HCT116 (cell line): ENCODE results near the gene LOXL1. TPM values are rescaled to one million over a fixed set of nuclear protein-coding genes. Genes with fewer than 3 reads are reported as not detected.

ENCODE experiments used
- ATAC-seq: fragments of 200-7000 bp; cut with Tn5 transposase; 2 replicates; pipeline ENCODE4 v1.9.1; 2020; ENCODE audit warnings: mild to moderate bottlenecking, moderate library complexity
- BruUV-seq: library from RNA; stranded (reverse); fragments of 400-500 nt; replicated peaks from 2 replicates; lab custom pipeline; 2021; lab: Mats Ljungman, UMichigan
- CTCF ChIA-PET: fragments of 300-600 bp; sonication (Branson Sonifier 250); formaldehyde crosslinking; loops from one replicate; lab custom pipeline; 2021; ENCODE audit warnings: antibody characterized with exemption; lab: Charles Lee
- POLR2A ChIA-PET: fragments of 300-600, 350-600 bp; sonication (Branson Sonifier 250); formaldehyde crosslinking; loops from one replicate; lab custom pipeline; 2021; ENCODE audit warnings: antibody characterized with exemption; lab: Charles Lee
- RAD21 ChIA-PET, 2 experiments: fragments of 300-600 bp; sonication (Branson Sonifier 250); formaldehyde crosslinking; loops; one replicate each; lab custom pipeline; 2023; ENCODE audit warnings: low total read pairs in 2 of 2; ENCODE audit not compliant: uncharacterized antibody in 2 of 2, unreplicated experiment in 2 of 2, low non-redundant PET in 1 of 2; lab: Charles Lee
- DNase-seq: peaks from one replicate; pipeline ENCODE4 v3.0.0-alpha.2; 2010; ENCODE audit warnings: low read depth, low spot score
- H2AFZ ChIP-seq: fragments of 200-600 bp; shearing (Covaris generic), sonication (generic); 2 replicates; pipeline ENCODE4 v1.6.1; 2017; ENCODE audit warnings: low read depth, mixed run types, mixed read lengths, antibody characterized with exemption, low read length; ENCODE audit not compliant: poor library complexity, severe bottlenecking
- H3K27ac ChIP-seq: 2 replicates; pipeline ENCODE4 v1.5.1; 2012; ENCODE audit warnings: low read depth, low read length
- H3K27me3 ChIP-seq: fragments of 200-600 bp; sonication (generic); 2 replicates; pipeline ENCODE4 v1.6.1; 2016; ENCODE audit warnings: mixed run types, low read length, mixed read lengths; ENCODE audit not compliant: insufficient read depth
- H3K36me3 ChIP-seq, 2 experiments: fragments of 200-500 bp in 1 of 2; fragments of 200-600 bp in 1 of 2; sonication (Bioruptor generic) in 1 of 2; sonication (generic) in 1 of 2; 2 replicates each; pipeline versions ENCODE4 v1.5.1 to v1.6.1; 2014 to 2016; ENCODE audit warnings: low read length in 2 of 2, inconsistent platforms in 1 of 2, mixed read lengths in 1 of 2, mixed run types in 1 of 2; ENCODE audit not compliant: insufficient read depth in 2 of 2, control insufficient read depth in 1 of 2
- H3K4me1 ChIP-seq, 2 experiments: fragments of 200-600 bp in 1 of 2; sonication (generic) in 1 of 2; 2 replicates each; pipeline versions ENCODE4 v1.5.1 to v1.6.1; 2012 to 2017; ENCODE audit warnings: low read length in 2 of 2, inconsistent platforms in 1 of 2, mild to moderate bottlenecking in 1 of 2, mixed read lengths in 1 of 2, mixed run types in 1 of 2, moderate library complexity in 1 of 2; ENCODE audit not compliant: insufficient read depth in 2 of 2, control insufficient read depth in 1 of 2
- H3K4me2 ChIP-seq: fragments of 200-600 bp; sonication (generic); 2 replicates; pipeline ENCODE4 v1.6.1; 2017; ENCODE audit warnings: mixed run types, low read length, mixed read lengths
- H3K4me3 ChIP-seq, 2 experiments: fragments of 200-600 bp in 1 of 2; sonication (generic) in 1 of 2; replicated peaks in 1 of 2; 2 replicates each; pipeline ENCODE4 v1.5.1; 2011 to 2016; ENCODE audit warnings: low read length in 2 of 2, control low read depth in 1 of 2, low read depth in 1 of 2, mild to moderate bottlenecking in 1 of 2, mixed read lengths in 1 of 2, mixed run types in 1 of 2
- H3K79me2 ChIP-seq: fragments of 200-600 bp; sonication (generic); 2 replicates; pipeline ENCODE4 v1.6.1; 2017; ENCODE audit warnings: mild to moderate bottlenecking, mixed run types, low read length, moderate library complexity, mixed read lengths; ENCODE audit not compliant: insufficient read depth
- H3K9ac ChIP-seq: fragments of 200-600 bp; sonication (generic); 2 replicates; pipeline ENCODE4 v1.6.1; 2016; ENCODE audit warnings: low read length, mixed read lengths
- H3K9me2 ChIP-seq: fragments of 200-600 bp; sonication (generic), shearing (Covaris generic); 2 replicates; pipeline ENCODE4 v1.6.1; 2017; ENCODE audit warnings: mixed run types, mild to moderate bottlenecking, moderate library complexity; ENCODE audit not compliant: insufficient read depth
- H3K9me3 ChIP-seq, 2 experiments: fragments of 200-500 bp in 1 of 2; fragments of 200-600 bp in 1 of 2; sonication (Bioruptor generic) in 1 of 2; sonication (generic) in 1 of 2; 2 replicates each; pipeline ENCODE4 v1.6.1; 2014 to 2017; ENCODE audit warnings: low read length in 2 of 2, mixed read lengths in 2 of 2, inconsistent platforms in 1 of 2, low read depth in 1 of 2, mild to moderate bottlenecking in 1 of 2, mixed run types in 1 of 2, moderate library complexity in 1 of 2; ENCODE audit not compliant: control insufficient read depth in 1 of 2, insufficient read depth in 1 of 2
- H4K20me1 ChIP-seq: fragments of 200-600 bp; sonication (generic), shearing (Covaris generic); 2 replicates; pipeline ENCODE4 v1.6.1; 2017; ENCODE audit warnings: mixed run types, mild to moderate bottlenecking, moderate library complexity; ENCODE audit not compliant: insufficient read depth
- CEBPB ChIP-seq: IDR thresholded peaks from 2 replicates; pipeline ENCODE4 v1.6.1; 2012; ENCODE audit warnings: low read depth
- EGR1 ChIP-seq: IDR thresholded peaks from 2 replicates; pipeline ENCODE4 v1.6.1; 2012; ENCODE audit warnings: low read depth
- ELF1 ChIP-seq: IDR thresholded peaks from 2 replicates; pipeline ENCODE4 v1.6.1; 2012; ENCODE audit warnings: low read depth, borderline replicate concordance
- EZH2 ChIP-seq: fragments of 200-600 bp; sonication (generic); IDR thresholded peaks from 2 replicates; pipeline ENCODE4 v1.6.1; 2017; ENCODE audit warnings: antibody characterized with exemption, mixed run types
- FOSL1 ChIP-seq: IDR thresholded peaks from 2 replicates; pipeline ENCODE4 v1.6.1; 2012; ENCODE audit warnings: low read depth
- JUND ChIP-seq: IDR thresholded peaks from 2 replicates; pipeline ENCODE4 v1.6.1; 2012
- POLR2A ChIP-seq: IDR thresholded peaks from 2 replicates; pipeline ENCODE4 v1.7.0; 2011; ENCODE audit warnings: borderline replicate concordance; ENCODE audit not compliant: insufficient read depth, insufficient read length; ENCODE audit errors: extremely low read depth
- POLR2AphosphoS5 ChIP-seq: IDR thresholded peaks from 2 replicates; pipeline ENCODE4 v1.6.1; 2011; ENCODE audit warnings: mild to moderate bottlenecking, low read depth, low read length, moderate library complexity
- RAD21 ChIP-seq: IDR thresholded peaks from 2 replicates; pipeline ENCODE4 v1.6.1; 2012; ENCODE audit warnings: low read depth, mild to moderate bottlenecking
- REST ChIP-seq: IDR thresholded peaks from 2 replicates; pipeline ENCODE4 v1.6.1; 2012; ENCODE audit warnings: low read depth
- SIN3A ChIP-seq: IDR thresholded peaks from 2 replicates; pipeline ENCODE4 v1.6.1; 2012; ENCODE audit warnings: low read depth
- TCF7L2 ChIP-seq: IDR thresholded peaks from 2 replicates; pipeline ENCODE4 v1.7.0; 2011; ENCODE audit warnings: borderline replicate concordance, inconsistent platforms; ENCODE audit not compliant: insufficient read depth, insufficient read length; ENCODE audit errors: extremely low read depth
- YY1 ChIP-seq: IDR thresholded peaks from 2 replicates; pipeline ENCODE4 v1.6.1; 2011; ENCODE audit warnings: low read length, low read depth, moderate library complexity, mild to moderate bottlenecking; ENCODE audit not compliant: insufficient replicate concordance; ENCODE audit errors: extremely low read depth
- ZFX ChIP-seq: fragments of 450-650 bp; IDR thresholded peaks from 2 replicates; pipeline ENCODE4 v1.6.1; 2017
- ZNF274 ChIP-seq: fragments of 200-500 bp; sonication (Bioruptor generic); IDR thresholded peaks from 2 replicates; pipeline ENCODE4 v1.6.1; 2014; ENCODE audit warnings: mild to moderate bottlenecking, low read depth, low read length, inconsistent platforms
- intact Hi-C: fragments of 100-400 bp; cut with micrococcal nuclease; formaldehyde crosslinking; loops from 2 replicates; pipeline ENCODE4 v1.10.0; 2022
- total RNA-seq: library from RNA; stranded (reverse); gene quantifications from one replicate; pipeline ENCODE4 v1.2.1, GENCODE V29; 2021; ENCODE audit not compliant: unreplicated experiment

Gene LOXL1
- total RNA-seq, 1 experiment from 2014 or later: 14.9 TPM

- no peak overlapping the region for H3K4me3 ChIP-seq
- intact Hi-C loops: no loop called here
- CTCF ChIA-PET: no interaction called here
- no peak overlapping the region for H2AFZ ChIP-seq
- no peaks in the 10 kb centered on the region for H3K9me2 ChIP-seq
- peak overlapping the region; percentile 66 for H3K4me2 ChIP-seq
- H3K27me3 ChIP-seq: no peaks in the 10 kb centered on the region
- BruUV-seq: no TSS peak
- no peaks in the 10 kb centered on the region for H4K20me1 ChIP-seq
- peaks cover 20 to 40% of the 10 kb centered on the region in 2 experiments for H3K4me1 ChIP-seq
- POLR2A ChIA-PET: no interaction called here
- H3K27ac ChIP-seq: no peak overlapping the region
- H3K9me3 ChIP-seq: no peaks in the 10 kb centered on the region
- RAD21 ChIA-PET: no interaction called here
- peaks cover 0 to 3% of the 10 kb centered on the region in 2 experiments; a peak in 1 of 4 replicates for H3K36me3 ChIP-seq
- ATAC-seq: no peak
- DNase-seq: no peak
- no peak for TF ChIP-seq FOSL1
- TF ChIP-seq POLR2A: no peak
- TF ChIP-seq JUND: no peak
- H3K79me2 ChIP-seq: no peaks in the 10 kb centered on the region
- peak overlapping the region; percentile 28; the same call in 1 of the 2 replicates for H3K9ac ChIP-seq
These were observed 2.6 kb upstream of the LOXL1 start for GRCh38 chr15:73923488-73924164.

GRCh38 chr15:73924171-73924921 lies 1.9 kb upstream of the LOXL1 start:
- DNase-seq (no peak), ATAC-seq (no peak)
- H3K27ac ChIP-seq: peak overlapping the region; percentile 11; the same call in 1 of the 2 replicates
- H3K9me3 ChIP-seq: no peaks in the 10 kb centered on the region
- no peak overlapping the region for H3K4me3 ChIP-seq
- intact Hi-C loops: no loop called here
- H3K79me2 ChIP-seq: no peaks in the 10 kb centered on the region
- ChIA-PET POLR2A (no interaction called here), CTCF (no interaction called here), RAD21 (no interaction called here)
- no peaks in the 10 kb centered on the region for H3K27me3 ChIP-seq
- BruUV-seq: no TSS peak
- no peak overlapping the region for H2AFZ ChIP-seq
- peak overlapping the region; percentile 66 for H3K4me2 ChIP-seq
- no peaks in the 10 kb centered on the region for H4K20me1 ChIP-seq
- peaks cover 27 to 46% of the 10 kb centered on the region in 2 experiments for H3K4me1 ChIP-seq
- peak overlapping the region; percentile 28; the same call in 1 of the 2 replicates for H3K9ac ChIP-seq
- H3K36me3 ChIP-seq: no peaks in the 10 kb centered on the region
- no peaks in the 10 kb centered on the region for H3K9me2 ChIP-seq
- TF ChIP-seq POLR2AphosphoS5 (no peak), JUND (no peak), POLR2A (no peak), TCF7L2 (no peak), CEBPB (no peak), RAD21 (no peak), ZFX (no peak), YY1 (no peak), ZNF274 (no peak), SIN3A (no peak), ELF1 (no peak), EZH2 (no peak), REST (no peak), EGR1 (no peak)
